Endothelial cell of umbilical vein (primary cell): ENCODE data around the gene CRYBG2.

ENCODE experiments used
- EZH2 ChIP-seq: IDR thresholded peaks from 2 replicates; pipeline ENCODE4 v1.6.1; 2012; ENCODE audit warnings: borderline replicate concordance, low read depth, mild to moderate bottlenecking, moderate library complexity, low read length, inconsistent platforms; ENCODE audit not compliant: severe bottlenecking
- FOS ChIP-seq: IDR thresholded peaks from 2 replicates; pipeline ENCODE4 v1.6.1; 2011; ENCODE audit warnings: mild to moderate bottlenecking, low read length, moderate library complexity, borderline replicate concordance; ENCODE audit not compliant: insufficient read depth
- GATA2 ChIP-seq: IDR thresholded peaks from 2 replicates; pipeline ENCODE4 v1.7.0; 2011; ENCODE audit warnings: low read depth, mild to moderate bottlenecking, moderate library complexity, mixed read lengths, low read length; ENCODE audit not compliant: insufficient read length, insufficient read depth
- MAX ChIP-seq: IDR thresholded peaks from 2 replicates; pipeline ENCODE4 v1.6.1; 2011; ENCODE audit not compliant: insufficient read depth, insufficient read length
- POLR2A ChIP-seq: IDR thresholded peaks from 2 replicates; pipeline ENCODE4 v1.6.1; 2012; ENCODE audit warnings: low read depth, mild to moderate bottlenecking, control low read depth, low read length
- POLR2AphosphoS5 ChIP-seq: IDR thresholded peaks from 2 replicates; pipeline ENCODE4 v1.6.1; 2012; ENCODE audit warnings: low read depth, mild to moderate bottlenecking, control low read depth, low read length, moderate library complexity; ENCODE audit not compliant: insufficient read depth
- TF ChIP-seq, protein P1 (sequence below), 2 donors: IDR thresholded peaks; 1 replicate in 1 of 2; 2 replicates in 1 of 2; pipeline ENCODE4 v1.5.1; 2011; ENCODE audit warnings: low read length in 2 of 2, mild to moderate bottlenecking in 2 of 2, moderate library complexity in 2 of 2, control low read depth in 1 of 2, inconsistent platforms in 1 of 2, low read depth in 1 of 2; ENCODE audit not compliant: insufficient read depth in 1 of 2; ENCODE audit errors: extremely low read depth in 1 of 2

GRCh38 chr1:26356106-26356505 lies 2.2 kb upstream of the CRYBG2 start:
- TF ChIP-seq, protein P1, sequence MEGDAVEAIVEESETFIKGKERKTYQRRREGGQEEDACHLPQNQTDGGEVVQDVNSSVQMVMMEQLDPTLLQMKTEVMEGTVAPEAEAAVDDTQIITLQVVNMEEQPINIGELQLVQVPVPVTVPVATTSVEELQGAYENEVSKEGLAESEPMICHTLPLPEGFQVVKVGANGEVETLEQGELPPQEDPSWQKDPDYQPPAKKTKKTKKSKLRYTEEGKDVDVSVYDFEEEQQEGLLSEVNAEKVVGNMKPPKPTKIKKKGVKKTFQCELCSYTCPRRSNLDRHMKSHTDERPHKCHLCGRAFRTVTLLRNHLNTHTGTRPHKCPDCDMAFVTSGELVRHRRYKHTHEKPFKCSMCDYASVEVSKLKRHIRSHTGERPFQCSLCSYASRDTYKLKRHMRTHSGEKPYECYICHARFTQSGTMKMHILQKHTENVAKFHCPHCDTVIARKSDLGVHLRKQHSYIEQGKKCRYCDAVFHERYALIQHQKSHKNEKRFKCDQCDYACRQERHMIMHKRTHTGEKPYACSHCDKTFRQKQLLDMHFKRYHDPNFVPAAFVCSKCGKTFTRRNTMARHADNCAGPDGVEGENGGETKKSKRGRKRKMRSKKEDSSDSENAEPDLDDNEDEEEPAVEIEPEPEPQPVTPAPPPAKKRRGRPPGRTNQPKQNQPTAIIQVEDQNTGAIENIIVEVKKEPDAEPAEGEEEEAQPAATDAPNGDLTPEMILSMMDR (IDR thresholded peaks at IDR 0.05; ENCODE audit: extremely low read depth in 1 of 2, insufficient read depth in 1 of 2, low read depth in 1 of 2, low read length in 2 of 2), result no peak
- no peak for TF ChIP-seq POLR2A
- no peak for TF ChIP-seq MAX
- no peak for TF ChIP-seq EZH2
- no peak for TF ChIP-seq POLR2AphosphoS5
- no peak for TF ChIP-seq FOS
- no peak for TF ChIP-seq GATA2
